Testis (tissue), 3 donors: Measurements from ENCODE around the gene USP50. TPM values are rescaled to one million over a fixed set of nuclear protein-coding genes. Genes with fewer than 3 reads are reported as not detected.

Experiments used
- DNase-seq: peaks from one replicate; pipeline ENCODE4 v3.0.0-alpha.2; 2019
- H3K27ac ChIP-seq, 2 donors: fragments of 200-600 bp; sonication (generic); one replicate each; pipeline ENCODE4 v1.5.1; 2019
- H3K27me3 ChIP-seq: fragments of 200-600 bp; sonication (generic); one replicate; pipeline ENCODE4 v1.5.1; 2019
- H3K36me3 ChIP-seq: fragments of 200-600 bp; sonication (generic); one replicate; pipeline ENCODE4 v1.5.1; 2017; ENCODE audit warnings: low read depth; ENCODE audit errors: missing control alignments
- H3K4me1 ChIP-seq: fragments of 200-600 bp; sonication (generic); one replicate; pipeline ENCODE4 v1.5.1; 2019
- H3K4me3 ChIP-seq, 2 donors: fragments of 200-600 bp; sonication (generic); one replicate each; pipeline ENCODE4 v1.5.1; 2017 to 2019
- H3K9me3 ChIP-seq: fragments of 200-600 bp; sonication (generic); one replicate; pipeline ENCODE4 v1.5.1; 2017
- CTCF ChIP-seq, 3 experiments: fragments of 450-650 bp in 2 of 3; fragments of 200-600 bp in 1 of 3; sonication (generic) in 1 of 3; IDR thresholded peaks; one replicate each; pipeline ENCODE4 v1.5.1; 2016 to 2019; ENCODE audit warnings: antibody characterized with exemption in 3 of 3, mild to moderate bottlenecking in 2 of 3, moderate library complexity in 1 of 3
- POLR2A ChIP-seq: fragments of 450-650 bp; IDR thresholded peaks from one replicate; pipeline ENCODE4 v1.6.1; 2017; ENCODE audit warnings: antibody characterized with exemption, mild to moderate bottlenecking, moderate library complexity
- WGBS, 2 donors: methylation state at CpG; one replicate each; pipeline ENCODE4 v1.1.5; 2018; 5-methylcytosine and 5-hydroxymethylcytosine counted together
- intact Hi-C: fragments of 100-400 bp; cut with DNase I; formaldehyde crosslinking; loops from one replicate; pipeline ENCODE4 v1.15.1; 2023; ENCODE audit warnings: low total_unique reads
- polyA plus RNA-seq: library from polyadenylated mRNA; stranded (reverse); fragments of 350-450 nt; fragmentation: Illumina TruSeq; extraction: RNeasy Lipid Tissue Mini Kit (QIAGEN cat#74804); gene quantifications from one replicate; pipeline ENCODE4 v1.2.3, GENCODE V29; 2014; ENCODE audit warnings: low read depth, low replicate concordance; ENCODE audit not compliant: insufficient read depth
- total RNA-seq, 2 donors: library from RNA; depleted of rRNA; stranded (reverse); fragments of >200 nt; gene quantifications; one replicate each; pipeline ENCODE4 v1.2.3, GENCODE V29; 2016

USP50 gene
- total and polyA plus RNA-seq, 3 donors from 2014 or later, result 8.7 to 30.4 (median 18.8) TPM

GRCh38 chr15:50542887-50543210 is 3.6 kb downstream of the USP50 start:
- no peak for DNase-seq
- Histone ChIP-seq H3K27me3 (no peaks in the 10 kb centered on the region), H3K9me3 (no peaks in the 10 kb centered on the region), H3K4me1 (no peaks in the 10 kb centered on the region), H3K27ac (no peak overlapping the region), H3K4me3 (no peak overlapping the region), H3K36me3 (no peaks in the 10 kb centered on the region)
- 85 to 88% methylated on average over 2 of the region's 2 CpGs for WGBS, 2 donors
- intact Hi-C loops, result no loop called here
- TF ChIP-seq CTCF (IDR thresholded peaks at IDR 0.05) (no peak), POLR2A (no peak)

GRCh38 chr15:50531766-50532165 is 14.7 kb downstream of the USP50 start:
- Histone ChIP-seq H3K4me1 (peaks cover 4% of the 10 kb centered on the region), H3K4me3 (no peak overlapping the region), H3K27me3 (no peaks in the 10 kb centered on the region), H3K27ac (peak overlapping the region; percentile 2 to 66), H3K9me3 (no peaks in the 10 kb centered on the region), H3K36me3 (no peaks in the 10 kb centered on the region)
- TF ChIP-seq CTCF (IDR thresholded peaks at IDR 0.05), result no peak
- no peak for TF ChIP-seq POLR2A
- intact Hi-C loops, result no loop called here
- WGBS, 2 donors, result 21 to 37% methylated on average over 4 of the region's 4 CpGs
- DNase-seq, result no peak

DNA sequence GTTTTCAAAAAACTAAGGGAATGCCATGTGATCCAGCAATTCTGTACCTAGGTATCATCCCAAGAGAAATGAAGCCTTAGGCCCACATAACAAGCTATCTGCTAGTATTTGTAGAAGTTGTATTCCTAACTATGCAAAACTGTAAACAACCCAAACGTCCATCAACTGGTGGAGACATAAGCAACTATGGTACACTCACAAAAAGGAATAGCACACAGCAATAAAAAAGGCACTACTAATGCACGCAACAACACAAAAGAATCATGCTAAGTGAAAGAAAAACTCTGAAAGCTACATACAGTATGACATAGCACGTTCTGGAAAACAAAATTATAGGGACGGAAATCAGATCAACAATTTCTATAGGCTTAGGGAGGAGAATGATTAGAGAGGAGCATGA is 15.3 kb downstream of the USP50 start:
- TF ChIP-seq CTCF (IDR thresholded peaks at IDR 0.05), result no peak
- TF ChIP-seq POLR2A, result no peak
- peak overlapping the region; percentile 2 to 66 for H3K27ac ChIP-seq
- 78 to 83% methylated on average over 4 of the region's 4 CpGs for WGBS, 2 donors

DNA sequence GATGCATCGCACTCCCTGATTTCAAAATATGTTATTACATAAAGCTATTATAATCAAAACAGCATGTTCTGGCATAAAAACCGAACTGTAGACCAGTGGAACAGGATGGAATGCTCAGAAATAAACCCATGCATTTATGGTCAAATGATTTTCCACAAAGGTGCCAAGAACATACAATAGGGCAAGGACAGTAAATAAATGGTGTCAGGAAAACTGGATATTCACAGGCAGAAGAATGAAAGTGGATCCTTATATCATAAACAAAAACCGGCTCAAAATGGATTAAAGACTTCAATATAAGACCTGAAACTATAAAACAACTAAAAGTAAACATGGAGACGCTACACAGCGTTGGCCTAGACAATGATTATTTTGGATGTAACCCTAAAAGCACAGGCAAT is 22.6 kb downstream of the USP50 start:
- H3K36me3 ChIP-seq, result no peaks in the 10 kb centered on the region
- no peak overlapping the region for H3K27ac ChIP-seq
- H3K4me3 ChIP-seq, result no peak overlapping the region
- TF ChIP-seq CTCF (IDR thresholded peaks at IDR 0.05) (no peak), POLR2A (no peak)
- no peaks in the 10 kb centered on the region for H3K4me1 ChIP-seq
- H3K9me3 ChIP-seq, result no peaks in the 10 kb centered on the region
- intact Hi-C loops, result no loop called here
- no peak for DNase-seq
- 63 to 65% methylated on average over 5 of the region's 5 CpGs for WGBS, 2 donors
- no peaks in the 10 kb centered on the region for H3K27me3 ChIP-seq

More for the DNA sequence above, 15.3 kb downstream of the USP50 start:
- H3K4me3 ChIP-seq, result no peak overlapping the region
- no peak for DNase-seq
- H3K4me1 ChIP-seq, result peaks cover 4% of the 10 kb centered on the region
- no peaks in the 10 kb centered on the region for H3K9me3 ChIP-seq
- no peaks in the 10 kb centered on the region for H3K36me3 ChIP-seq
- no peaks in the 10 kb centered on the region for H3K27me3 ChIP-seq
- intact Hi-C loops, result no loop called here

DNA sequence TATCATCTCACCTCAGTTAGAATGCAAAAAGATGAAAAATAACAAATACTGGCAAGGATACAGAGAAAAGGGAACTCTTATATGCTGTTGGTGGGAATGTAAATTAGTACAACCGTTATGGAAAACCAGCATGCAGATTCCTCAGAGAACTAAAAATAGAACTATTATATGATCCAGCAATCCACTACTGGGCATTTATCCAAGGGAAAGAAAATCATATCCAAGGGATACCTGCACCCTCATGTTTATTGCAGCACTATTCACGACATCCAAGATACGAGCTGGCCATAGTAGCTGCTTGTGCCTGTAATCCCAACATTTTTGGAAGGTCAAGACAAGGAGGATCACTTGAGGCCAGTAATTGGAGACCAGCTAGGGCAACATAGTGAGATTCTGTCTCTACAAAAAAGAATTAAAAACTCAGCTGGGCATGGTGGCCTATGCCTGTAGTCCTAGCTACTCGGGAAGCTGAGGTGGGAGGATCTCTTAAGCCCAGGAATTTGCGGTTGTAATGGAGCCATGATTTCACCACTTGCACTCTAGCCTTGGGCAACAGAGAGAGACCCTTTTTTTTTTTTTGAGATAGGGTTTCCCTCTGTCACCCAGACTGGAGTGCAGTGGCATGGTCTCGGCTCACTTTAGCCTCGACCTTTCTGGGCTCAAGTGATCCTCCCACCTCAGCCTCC is 26.6 kb downstream of the USP50 start:
- Histone ChIP-seq H3K4me1 (no peaks in the 10 kb centered on the region), H3K4me3 (no peak overlapping the region), H3K27me3 (no peaks in the 10 kb centered on the region), H3K36me3 (no peaks in the 10 kb centered on the region), H3K9me3 (no peaks in the 10 kb centered on the region), H3K27ac (no peak overlapping the region)
- TF ChIP-seq CTCF (IDR thresholded peaks at IDR 0.05) (no peak), POLR2A (no peak)
- 68 to 71% methylated on average over 7 of the region's 7 CpGs for WGBS, 2 donors
- DNase-seq, result no peak
- intact Hi-C loops, result no loop called here
